Measurements from ENCODE around the gene IER3. TPM values are rescaled to one million over a fixed set of nuclear protein-coding genes. Genes with fewer than 3 reads are reported as not detected.

Gene IER3
- total RNA-seq, 2 experiments from 2014 or later = 375 to 386 TPM

GRCh38 chr6:30749554-30750378, 5.4 kb upstream of the IER3 start:
- POLR2A ChIA-PET = interaction anchor here (1.7 kb wide), 1 partner anchor 19 kb away, joined by 4 read pairs; no protein-coding TSS in a partner anchor
- H3K4me3 Mint-ChIP-seq = no peak overlapping the region
- H3K27me3 Mint-ChIP-seq = no peaks in the 10 kb centered on the region
- intact Hi-C loops (cut with micrococcal nuclease) = no loop called here
- no peak overlapping the region for H3K27ac Mint-ChIP-seq
- DNase-seq (no peak), ATAC-seq (no peak)
- CTCF ChIA-PET = no interaction called here
- TF ChIP-seq, protein P1, sequence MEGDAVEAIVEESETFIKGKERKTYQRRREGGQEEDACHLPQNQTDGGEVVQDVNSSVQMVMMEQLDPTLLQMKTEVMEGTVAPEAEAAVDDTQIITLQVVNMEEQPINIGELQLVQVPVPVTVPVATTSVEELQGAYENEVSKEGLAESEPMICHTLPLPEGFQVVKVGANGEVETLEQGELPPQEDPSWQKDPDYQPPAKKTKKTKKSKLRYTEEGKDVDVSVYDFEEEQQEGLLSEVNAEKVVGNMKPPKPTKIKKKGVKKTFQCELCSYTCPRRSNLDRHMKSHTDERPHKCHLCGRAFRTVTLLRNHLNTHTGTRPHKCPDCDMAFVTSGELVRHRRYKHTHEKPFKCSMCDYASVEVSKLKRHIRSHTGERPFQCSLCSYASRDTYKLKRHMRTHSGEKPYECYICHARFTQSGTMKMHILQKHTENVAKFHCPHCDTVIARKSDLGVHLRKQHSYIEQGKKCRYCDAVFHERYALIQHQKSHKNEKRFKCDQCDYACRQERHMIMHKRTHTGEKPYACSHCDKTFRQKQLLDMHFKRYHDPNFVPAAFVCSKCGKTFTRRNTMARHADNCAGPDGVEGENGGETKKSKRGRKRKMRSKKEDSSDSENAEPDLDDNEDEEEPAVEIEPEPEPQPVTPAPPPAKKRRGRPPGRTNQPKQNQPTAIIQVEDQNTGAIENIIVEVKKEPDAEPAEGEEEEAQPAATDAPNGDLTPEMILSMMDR (IDR thresholded peaks at IDR 0.05) = no peak
- H3K4me1 Mint-ChIP-seq (ENCODE audit: low read depth) = peaks cover 48% of the 10 kb centered on the region
- no peaks in the 10 kb centered on the region for H3K36me3 Mint-ChIP-seq (ENCODE audit: low read depth)
- H3K9me3 Mint-ChIP-seq = no peaks in the 10 kb centered on the region

DNA sequence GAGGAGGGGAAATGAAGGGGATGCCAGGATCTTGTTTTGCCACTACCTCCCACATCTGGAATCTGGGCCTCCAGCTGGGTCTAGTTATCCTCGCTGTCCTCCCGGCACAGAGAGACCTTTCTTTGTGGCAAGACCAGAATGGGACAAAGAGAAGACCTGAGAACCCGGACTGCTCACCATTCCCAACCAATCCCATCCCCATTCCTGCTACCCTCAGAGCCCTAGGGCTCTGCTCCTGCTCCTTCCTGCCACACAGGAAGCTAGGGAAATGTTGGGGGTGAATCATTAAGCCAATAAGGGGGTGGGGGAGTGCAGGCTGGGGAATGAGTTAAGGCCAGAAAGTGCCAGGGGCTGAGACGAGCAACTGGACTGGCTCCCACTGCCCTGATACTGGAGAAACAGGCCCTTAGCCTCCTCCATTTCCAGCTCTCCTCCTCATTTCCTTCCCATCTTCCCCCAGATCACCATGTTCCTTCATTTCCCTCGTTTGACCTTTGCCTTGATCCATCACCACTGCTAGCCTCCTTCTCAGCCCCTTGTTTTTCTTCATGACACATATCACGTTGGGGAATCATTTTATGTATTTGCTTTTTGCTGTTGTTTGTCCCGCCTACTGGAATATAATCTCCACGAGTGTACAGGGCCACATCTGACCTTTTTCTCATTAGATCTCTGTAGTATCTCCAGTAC, 4.6 kb upstream of the IER3 start:
- H3K4me3 Mint-ChIP-seq = no peak overlapping the region
- H3K36me3 Mint-ChIP-seq (ENCODE audit: low read depth) = peaks cover 5% of the 10 kb centered on the region
- POLR2A ChIA-PET = interaction anchor here (0.8 to 1.7 kb wide), 2 partner anchors 20 to 81 kb away, joined by 3 to 4 read pairs; no protein-coding TSS in a partner anchor
- DNase-seq (no peak), ATAC-seq (no peak)
- intact Hi-C loops (cut with micrococcal nuclease) = no loop called here
- H3K27ac Mint-ChIP-seq = no peak overlapping the region
- peaks cover 50% of the 10 kb centered on the region for H3K4me1 Mint-ChIP-seq (ENCODE audit: low read depth)
- H3K27me3 Mint-ChIP-seq = no peaks in the 10 kb centered on the region
- TF ChIP-seq, protein P1 (IDR thresholded peaks at IDR 0.05) = no peak
- CTCF ChIA-PET = no interaction called here
- H3K9me3 Mint-ChIP-seq = no peaks in the 10 kb centered on the region

GRCh38 chr6:30747902-30748769, 3.8 kb upstream of the IER3 start:
- intact Hi-C loops (cut with micrococcal nuclease) = no loop called here
- ATAC-seq (no peak), DNase-seq (no peak)
- no peak overlapping the region for H3K4me3 Mint-ChIP-seq
- no peaks in the 10 kb centered on the region for H3K9me3 Mint-ChIP-seq
- H3K36me3 Mint-ChIP-seq (ENCODE audit: low read depth) = peaks cover 14% of the 10 kb centered on the region
- no peaks in the 10 kb centered on the region for H3K27me3 Mint-ChIP-seq
- peak overlapping the region; percentile 8 for H3K27ac Mint-ChIP-seq
- TF ChIP-seq, protein P1 (IDR thresholded peaks at IDR 0.05) = no peak
- ChIA-PET POLR2A (interaction anchor here (0.8 to 1.7 kb wide), 3 partner anchors 15 to 82 kb away, joined by 3 to 5 read pairs (median 4); no protein-coding TSS in a partner anchor), CTCF (interaction anchor here (0.7 to 1.5 kb wide), 5 partner anchors 19 to 1175 kb away, joined by 3 to 5 read pairs (median 3); partner anchors contain the start of gene VARS2)
- peaks cover 48% of the 10 kb centered on the region for H3K4me1 Mint-ChIP-seq (ENCODE audit: low read depth)

DNA sequence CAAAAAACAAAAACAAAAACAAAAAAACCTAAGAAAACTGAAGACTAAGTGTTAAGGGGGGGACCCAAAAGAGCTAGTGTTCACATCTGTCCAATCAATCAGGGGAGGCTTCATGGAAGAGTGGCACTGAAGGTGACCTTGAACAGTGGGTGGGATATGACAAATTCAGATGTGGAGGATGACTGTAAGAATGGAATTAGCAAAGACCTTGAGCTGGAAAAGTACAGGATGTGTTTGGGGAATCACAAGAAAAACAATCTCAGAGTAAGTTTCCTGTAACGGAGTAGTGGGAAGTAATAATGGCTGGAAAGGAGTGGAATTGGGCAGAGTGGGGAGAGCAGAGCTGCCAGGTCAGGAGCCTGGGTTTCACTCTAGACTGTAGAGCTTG, 2.9 kb upstream of the IER3 start:
- Mint-ChIP-seq H3K27ac (peak overlapping the region; percentile 4), H3K4me3 (no peak overlapping the region), H3K36me3 (ENCODE audit: low read depth) (peaks cover 20% of the 10 kb centered on the region), H3K4me1 (ENCODE audit: low read depth) (peaks cover 43% of the 10 kb centered on the region), H3K27me3 (no peaks in the 10 kb centered on the region), H3K9me3 (no peaks in the 10 kb centered on the region)
- TF ChIP-seq, protein P1 (IDR thresholded peaks at IDR 0.05) = no peak
- DNase-seq = no peak
- ChIA-PET CTCF (interaction anchor here (0.7 to 1.5 kb wide), 7 partner anchors 16 to 1176 kb away, joined by 3 to 8 read pairs (median 4); partner anchors contain the start of gene VARS2), POLR2A (interaction anchor here (0.6 to 3.0 kb wide), 7 partner anchors 14 to 130 kb away, joined by 3 to 9 read pairs (median 4); no protein-coding TSS in a partner anchor)
- intact Hi-C loops (cut with micrococcal nuclease) = no loop called here
- no peak for ATAC-seq
